ENCODE measurements around the gene CCS. TPM values are rescaled to one million over a fixed set of nuclear protein-coding genes. Genes with fewer than 3 reads are reported as not detected.
"Not testable (repeated sequence)": the region's sequence is repeated elsewhere in the genome, so short reads cannot be mapped to it uniquely, and the experiment has no call there.

The CCS gene
- polyA plus RNA-seq, 12 donors: 23.2 to 49.3 (median 29.5) TPM; not detected in 1

- no peak for DNase-seq
Measured at GRCh38 chr11:66625041-66625751, 32.2 kb downstream of the CCS start.

GRCh38 chr11:66625752-66626149 lies 32.8 kb downstream of the CCS start:
- DNase-seq: no peak

- DNase-seq: no peak
Measured at GRCh38 chr11:66626382-66626781, 33.4 kb downstream of the CCS start.

GRCh38 chr11:66626926-66627325 lies 33.9 kb downstream of the CCS start:
- DNase-seq: no peak

GRCh38 chr11:66628061-66628603 lies 35.1 kb downstream of the CCS start:
- no peak for DNase-seq

GRCh38 chr11:66629356-66629755 lies 36.4 kb downstream of the CCS start:
- no peak for DNase-seq

- no peak for DNase-seq
Measured at GRCh38 chr11:66631883-66632282, 38.9 kb downstream of the CCS start.

- no peak for DNase-seq
Measured at GRCh38 chr11:66632952-66633351, 40.0 kb downstream of the CCS start.

GRCh38 chr11:66636411-66636810 lies 43.4 kb downstream of the CCS start:
- DNase-seq: no peak

GRCh38 chr11:66637557-66638176 lies 44.7 kb downstream of the CCS start:
- no peak for DNase-seq

- DNase-seq: peak; percentile 100
Measured at GRCh38 chr11:66638177-66639065, 45.4 kb downstream of the CCS start, which contains the start of gene RBM4. RBM4 (plus strand) TSS chr11:66638703; CDS start chr11:66639712, 1,009 bp downstream.

GRCh38 chr11:66639066-66639813 lies 46.3 kb downstream of the CCS start:
- DNase-seq: peak; percentile 52

GRCh38 chr11:66639814-66640340 lies 46.9 kb downstream of the CCS start:
- not testable (repeated sequence) for DNase-seq

GRCh38 chr11:66641834-66642233 lies 48.8 kb downstream of the CCS start:
- no peak for DNase-seq

GRCh38 chr11:66643745-66644437 lies 50.9 kb downstream of the CCS start:
- no peak for DNase-seq

- no peak for DNase-seq
Measured at GRCh38 chr11:66646828-66647227, 53.8 kb downstream of the CCS start.

- no peak for DNase-seq
Measured at GRCh38 chr11:66649903-66650302, 56.9 kb downstream of the CCS start.

- DNase-seq: no peak
Measured at GRCh38 chr11:66651016-66651415, 58.0 kb downstream of the CCS start.

- DNase-seq: no peak
Measured at GRCh38 chr11:66652651-66653050, 59.7 kb downstream of the CCS start.

GRCh38 chr11:66653123-66653522 lies 60.1 kb downstream of the CCS start:
- DNase-seq: no peak
